Stimulated activated CD8-positive, alpha-beta memory T cell treated with anti-CD3 and anti-CD28 coated beads, Interleukin-12 subunit alpha, Interleukin-12 subunit beta, amount 100 ng/mL, for 4 hours (primary cell): ENCODE results near the gene NPAS2.

ENCODE experiments used
- DNase-seq: peaks from one replicate; pipeline ENCODE4 v3.0.0-alpha.2; 2020; ENCODE audit warnings: low read depth

Gene NPAS2

GRCh38 chr2:100884145-100884621, 64.2 kb downstream of the NPAS2 start:
- no peak for DNase-seq

- no peak for DNase-seq
These were observed 66.1 kb downstream of the NPAS2 start for GRCh38 chr2:100886085-100886484.

- DNase-seq: no peak
These were observed 67.2 kb downstream of the NPAS2 start for GRCh38 chr2:100887039-100887578.

- DNase-seq: no peak
These were observed 68.0 kb downstream of the NPAS2 start for GRCh38 chr2:100887713-100888495.

GRCh38 chr2:100888601-100889000, 68.7 kb downstream of the NPAS2 start:
- no peak for DNase-seq

GRCh38 chr2:100889286-100889685, 69.3 kb downstream of the NPAS2 start:
- DNase-seq: no peak

GRCh38 chr2:100891906-100892642, 72.1 kb downstream of the NPAS2 start:
- DNase-seq: no peak

GRCh38 chr2:100893392-100894104, 73.6 kb downstream of the NPAS2 start:
- DNase-seq: no peak

- no peak for DNase-seq
These were observed 74.3 kb downstream of the NPAS2 start for GRCh38 chr2:100894105-100894795.

- DNase-seq: no peak
These were observed 74.8 kb downstream of the NPAS2 start for GRCh38 chr2:100894796-100895156.

- no peak for DNase-seq
These were observed 75.5 kb downstream of the NPAS2 start for GRCh38 chr2:100895402-100895801.

GRCh38 chr2:100895934-100896685, 76.2 kb downstream of the NPAS2 start:
- no peak for DNase-seq

GRCh38 chr2:100898035-100898665, 78.2 kb downstream of the NPAS2 start:
- DNase-seq: no peak

- no peak for DNase-seq
These were observed 80.3 kb downstream of the NPAS2 start for GRCh38 chr2:100900156-100900795.

- DNase-seq: no peak
These were observed 83.0 kb downstream of the NPAS2 start for GRCh38 chr2:100902817-100903405.

- DNase-seq: no peak
These were observed 83.8 kb downstream of the NPAS2 start for GRCh38 chr2:100903534-100904258.

GRCh38 chr2:100905132-100905805, 85.3 kb downstream of the NPAS2 start:
- DNase-seq: no peak

- no peak for DNase-seq
These were observed 86.2 kb downstream of the NPAS2 start for GRCh38 chr2:100906131-100906530.
